ENCODE data around the gene TMTC2. TPM values are rescaled to one million over a fixed set of nuclear protein-coding genes. Genes with fewer than 3 reads are reported as not detected.

Gene TMTC2
- total and polyA plus RNA-seq, 2 donors (not counting 1 experiment from before 2014, with no cell fraction given) = 2.4 to 3.2 TPM

DNA sequence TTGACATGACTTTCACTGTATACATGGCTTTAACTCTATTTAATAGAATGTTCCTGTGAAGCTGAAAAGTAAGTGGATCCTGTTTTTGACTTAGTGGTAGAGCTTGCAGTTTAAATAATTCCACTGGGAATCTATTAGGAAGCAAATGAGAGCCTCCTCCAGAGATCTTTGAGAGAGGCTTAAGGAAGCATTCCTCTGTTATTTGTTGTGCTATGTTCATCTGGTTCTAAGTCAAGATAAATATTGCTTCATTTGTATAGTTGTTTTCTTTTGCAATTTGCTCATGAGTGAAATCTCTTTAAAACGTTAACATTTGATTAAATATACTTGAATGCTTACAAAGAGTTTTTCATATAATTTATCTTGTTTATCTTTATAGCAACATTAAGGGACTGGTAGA, 70.4 kb downstream of the TMTC2 start:
- Histone ChIP-seq H4K20me1 (ENCODE audit: control insufficient read depth, insufficient read depth, low read length, poor library complexity, severe bottlenecking) (no peaks in the 10 kb centered on the region), H3K9me3 (ENCODE audit: control extremely low read depth in 1 of 3, control insufficient read depth in 2 of 3, insufficient read depth in 1 of 3, low read length in 2 of 3) (no peaks in the 10 kb centered on the region), H3K27ac (ENCODE audit: low read length in 2 of 2) (no peak overlapping the region), H2AFZ (ENCODE audit: insufficient read depth, low read depth, low read length, poor library complexity, severe bottlenecking) (no peak overlapping the region), H3K79me2 (ENCODE audit: control insufficient read depth, insufficient read depth, low read length) (no peaks in the 10 kb centered on the region), H3K9ac (ENCODE audit: low read length) (no peak overlapping the region), H3K36me3 (replicated peaks in 1 of 2; ENCODE audit: control extremely low read depth in 1 of 2, control insufficient read depth in 1 of 2, extremely low read depth in 1 of 2, insufficient read depth in 2 of 2, low read length in 1 of 2) (no peaks in the 10 kb centered on the region), H3K4me2 (replicated peaks; ENCODE audit: low read depth, low read length, poor library complexity, severe bottlenecking) (no peak overlapping the region), H3K27me3 (replicated peaks in 1 of 4; ENCODE audit: control extremely low read depth in 1 of 4, control insufficient read depth in 3 of 4, insufficient read depth in 4 of 4, low read length in 3 of 4) (no peaks in the 10 kb centered on the region), H3K4me1 (ENCODE audit: control insufficient read depth in 2 of 2, insufficient read depth in 2 of 2, low read length in 2 of 2) (no peaks in the 10 kb centered on the region), H3K4me3 (ENCODE audit: control extremely low read depth in 1 of 5, extremely low read depth in 1 of 5, insufficient read depth in 1 of 5, low read depth in 2 of 5, low read length in 4 of 5) (no peak overlapping the region)
- no peak for ATAC-seq (ENCODE audit: low read depth)
- Mint-ChIP-seq H3K4me1 (no peaks in the 10 kb centered on the region), H3K4me3 (no peak overlapping the region), H3K9me3 (ENCODE audit: insufficient read depth) (no peaks in the 10 kb centered on the region), H3K27ac (no peak overlapping the region), H3K27me3 (no peaks in the 10 kb centered on the region)
- WGBS (ENCODE audit: insufficient coverage) = no CpG with 5 or more reads among the region's 1 CpG
- ChIA-PET CTCF (no interaction called here), POLR2A (no interaction called here)
- no peak for TF ChIP-seq EZH2 (IDR thresholded peaks at IDR 0.05; ENCODE audit: borderline replicate concordance, insufficient read depth, low read depth, low read length, poor library complexity, severe bottlenecking)
- TF ChIP-seq, protein P1, sequence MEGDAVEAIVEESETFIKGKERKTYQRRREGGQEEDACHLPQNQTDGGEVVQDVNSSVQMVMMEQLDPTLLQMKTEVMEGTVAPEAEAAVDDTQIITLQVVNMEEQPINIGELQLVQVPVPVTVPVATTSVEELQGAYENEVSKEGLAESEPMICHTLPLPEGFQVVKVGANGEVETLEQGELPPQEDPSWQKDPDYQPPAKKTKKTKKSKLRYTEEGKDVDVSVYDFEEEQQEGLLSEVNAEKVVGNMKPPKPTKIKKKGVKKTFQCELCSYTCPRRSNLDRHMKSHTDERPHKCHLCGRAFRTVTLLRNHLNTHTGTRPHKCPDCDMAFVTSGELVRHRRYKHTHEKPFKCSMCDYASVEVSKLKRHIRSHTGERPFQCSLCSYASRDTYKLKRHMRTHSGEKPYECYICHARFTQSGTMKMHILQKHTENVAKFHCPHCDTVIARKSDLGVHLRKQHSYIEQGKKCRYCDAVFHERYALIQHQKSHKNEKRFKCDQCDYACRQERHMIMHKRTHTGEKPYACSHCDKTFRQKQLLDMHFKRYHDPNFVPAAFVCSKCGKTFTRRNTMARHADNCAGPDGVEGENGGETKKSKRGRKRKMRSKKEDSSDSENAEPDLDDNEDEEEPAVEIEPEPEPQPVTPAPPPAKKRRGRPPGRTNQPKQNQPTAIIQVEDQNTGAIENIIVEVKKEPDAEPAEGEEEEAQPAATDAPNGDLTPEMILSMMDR (IDR thresholded peaks at IDR 0.05) = no peak
- intact Hi-C loops (cut with micrococcal nuclease) = no loop called here
- no peak for DNase-seq

DNA sequence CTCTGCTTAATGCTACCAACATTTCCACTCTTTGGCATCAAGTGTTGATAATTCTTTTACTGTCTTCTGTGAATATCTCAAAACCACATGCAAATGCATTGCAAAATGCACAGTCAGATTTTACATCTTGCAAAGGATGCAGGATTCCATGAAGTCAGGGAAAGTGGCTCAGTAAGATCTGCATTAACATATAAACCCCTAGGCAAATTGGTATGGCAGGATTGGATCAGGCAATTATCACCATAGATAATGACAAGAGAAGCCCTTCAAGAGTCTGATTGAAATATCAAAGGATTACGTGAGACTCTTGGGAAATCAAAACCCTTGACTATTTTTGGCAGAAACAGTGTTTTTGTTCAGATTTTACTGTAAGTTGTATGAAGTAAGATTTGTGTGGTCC, 71.0 kb downstream of the TMTC2 start:
- Mint-ChIP-seq H3K27ac (no peak overlapping the region), H3K4me1 (no peaks in the 10 kb centered on the region), H3K9me3 (ENCODE audit: insufficient read depth) (no peaks in the 10 kb centered on the region), H3K27me3 (no peaks in the 10 kb centered on the region), H3K4me3 (no peak overlapping the region)
- no peak overlapping the region for H2AFZ ChIP-seq (ENCODE audit: insufficient read depth, low read depth, low read length, poor library complexity, severe bottlenecking)
- no peak overlapping the region for H3K9ac ChIP-seq (ENCODE audit: low read length)
- H3K4me1 ChIP-seq (ENCODE audit: control insufficient read depth in 2 of 2, insufficient read depth in 2 of 2, low read length in 2 of 2) = no peaks in the 10 kb centered on the region
- no peaks in the 10 kb centered on the region for H4K20me1 ChIP-seq (ENCODE audit: control insufficient read depth, insufficient read depth, low read length, poor library complexity, severe bottlenecking)
- CTCF ChIA-PET = no interaction called here
- intact Hi-C loops (cut with micrococcal nuclease) = no loop called here
- no peak overlapping the region for H3K27ac ChIP-seq (ENCODE audit: low read length in 2 of 2)
- no peaks in the 10 kb centered on the region for H3K79me2 ChIP-seq (ENCODE audit: control insufficient read depth, insufficient read depth, low read length)
- no peak for TF ChIP-seq EZH2 (IDR thresholded peaks at IDR 0.05; ENCODE audit: borderline replicate concordance, insufficient read depth, low read depth, low read length, poor library complexity, severe bottlenecking)
- TF ChIP-seq, protein P1 (IDR thresholded peaks at IDR 0.05) = no peak
- ATAC-seq (ENCODE audit: low read depth) = no peak
- DNase-seq = no peak
- 100% methylated on average over 1 of the region's 1 CpG for WGBS (ENCODE audit: insufficient coverage)
- no peak overlapping the region for H3K4me3 ChIP-seq (ENCODE audit: control extremely low read depth in 1 of 5, extremely low read depth in 1 of 5, insufficient read depth in 1 of 5, low read depth in 2 of 5, low read length in 4 of 5)
- POLR2A ChIA-PET = no interaction called here
- H3K4me2 ChIP-seq (replicated peaks; ENCODE audit: low read depth, low read length, poor library complexity, severe bottlenecking) = no peak overlapping the region
- H3K27me3 ChIP-seq (replicated peaks in 1 of 4; ENCODE audit: control extremely low read depth in 1 of 4, control insufficient read depth in 3 of 4, insufficient read depth in 4 of 4, low read length in 3 of 4) = no peaks in the 10 kb centered on the region
- no peaks in the 10 kb centered on the region for H3K36me3 ChIP-seq (replicated peaks in 1 of 2; ENCODE audit: control extremely low read depth in 1 of 2, control insufficient read depth in 1 of 2, extremely low read depth in 1 of 2, insufficient read depth in 2 of 2, low read length in 1 of 2)
- H3K9me3 ChIP-seq (ENCODE audit: control extremely low read depth in 1 of 3, control insufficient read depth in 2 of 3, insufficient read depth in 1 of 3, low read length in 2 of 3) = no peaks in the 10 kb centered on the region

All from B cell (primary cell).